GM21515 (cell line): ENCODE results near the gene MARCHF10.

Source experiments
- ATAC-seq: cut with Tn5 transposase; IDR thresholded peaks from one replicate; pipeline ENCODE4 v1.9.1; 2021; ENCODE audit not compliant: unreplicated experiment

Gene MARCHF10

GRCh38 chr17:62720126-62720850 lies 87.8 kb downstream of the MARCHF10 start:
- ATAC-seq = no peak

GRCh38 chr17:62719586-62719985 lies 88.5 kb downstream of the MARCHF10 start:
- no peak for ATAC-seq

GRCh38 chr17:62718429-62718828 lies 89.7 kb downstream of the MARCHF10 start:
- ATAC-seq = no peak

- ATAC-seq = no peak
These were observed 90.2 kb downstream of the MARCHF10 start for GRCh38 chr17:62717889-62718288.

GRCh38 chr17:62717589-62717855 lies 90.6 kb downstream of the MARCHF10 start:
- ATAC-seq = no peak

- no peak for ATAC-seq
These were observed 91.1 kb downstream of the MARCHF10 start for GRCh38 chr17:62716834-62717588.

GRCh38 chr17:62715882-62716390 lies 92.2 kb downstream of the MARCHF10 start:
- ATAC-seq = no peak

GRCh38 chr17:62714016-62714777 lies 93.9 kb downstream of the MARCHF10 start:
- no peak for ATAC-seq

GRCh38 chr17:62713086-62713881 lies 94.8 kb downstream of the MARCHF10 start:
- no peak for ATAC-seq

- no peak for ATAC-seq
These were observed 95.9 kb downstream of the MARCHF10 start for GRCh38 chr17:62712171-62712581.

GRCh38 chr17:62708587-62708986 lies 99.5 kb downstream of the MARCHF10 start:
- no peak for ATAC-seq

GRCh38 chr17:62707425-62707739 lies 100.7 kb downstream of the MARCHF10 start:
- ATAC-seq = no peak

GRCh38 chr17:62706598-62707424 lies 101.3 kb downstream of the MARCHF10 start:
- no peak for ATAC-seq

- no peak for ATAC-seq
These were observed 102.1 kb downstream of the MARCHF10 start for GRCh38 chr17:62705778-62706597.

GRCh38 chr17:62705156-62705777 lies 102.8 kb downstream of the MARCHF10 start:
- ATAC-seq = no peak

- no peak for ATAC-seq
These were observed 103.6 kb downstream of the MARCHF10 start for GRCh38 chr17:62704381-62704971.

- ATAC-seq = peak; percentile 91
These were observed 104.2 kb downstream of the MARCHF10 start for GRCh38 chr17:62703776-62704380.

GRCh38 chr17:62703261-62703775 lies 104.8 kb downstream of the MARCHF10 start:
- ATAC-seq = peak; percentile 11
